Kidney glomerular epithelial cell (primary cell): Measurements from ENCODE around the gene CTAG1B.
"Not testable (repeated sequence)": the region's sequence is repeated elsewhere in the genome, so short reads cannot be mapped to it uniquely, and the experiment has no call there.

ENCODE experiments used
- DNase-seq: peaks from one replicate; lab custom pipeline; 2025; lab: John Stamatoyannopoulos, UW

The CTAG1B gene

GRCh38 chrX:154582994-154583393, 36.1 kb downstream of the CTAG1B start:
- DNase-seq: not testable (repeated sequence)

- DNase-seq: not testable (repeated sequence)
Observed at GRCh38 chrX:154575076-154575475, 44.0 kb downstream of the CTAG1B start.

- DNase-seq: not testable (repeated sequence)
Observed at GRCh38 chrX:154573061-154573460, 46.0 kb downstream of the CTAG1B start.

- DNase-seq: not testable (repeated sequence)
Observed at GRCh38 chrX:154570361-154570760, 48.7 kb downstream of the CTAG1B start.
